ENCODE measurements around the gene CCL26.
"Not testable (repeated sequence)": the region's sequence is repeated elsewhere in the genome, so short reads cannot be mapped to it uniquely, and the experiment has no call there.

Gene CCL26

GRCh38 chr7:75795831-75796285 lies 23.8 kb upstream of the CCL26 start:
- H3K4me1 ChIP-seq (ENCODE audit: control insufficient read depth, low read length) = no peaks in the 10 kb centered on the region
- no peak overlapping the region for H3K27ac ChIP-seq (ENCODE audit: low read depth, low read length)
- H3K36me3 ChIP-seq (ENCODE audit: control insufficient read depth, low read length) = no peaks in the 10 kb centered on the region
- H3K4me3 ChIP-seq (ENCODE audit: low read length) = no peak overlapping the region
- peaks cover 15% of the 10 kb centered on the region; the same call in 1 of the 2 replicates for H3K27me3 ChIP-seq (ENCODE audit: control insufficient read depth, low read length)
- H3F3A ChIP-seq (ENCODE audit: control insufficient read depth, insufficient read depth) = no peaks in the 10 kb centered on the region
- TF ChIP-seq EZH2phosphoT487 (IDR thresholded peaks at IDR 0.05; ENCODE audit: borderline replicate concordance, low read length) = no peak
- TF ChIP-seq, protein P1, sequence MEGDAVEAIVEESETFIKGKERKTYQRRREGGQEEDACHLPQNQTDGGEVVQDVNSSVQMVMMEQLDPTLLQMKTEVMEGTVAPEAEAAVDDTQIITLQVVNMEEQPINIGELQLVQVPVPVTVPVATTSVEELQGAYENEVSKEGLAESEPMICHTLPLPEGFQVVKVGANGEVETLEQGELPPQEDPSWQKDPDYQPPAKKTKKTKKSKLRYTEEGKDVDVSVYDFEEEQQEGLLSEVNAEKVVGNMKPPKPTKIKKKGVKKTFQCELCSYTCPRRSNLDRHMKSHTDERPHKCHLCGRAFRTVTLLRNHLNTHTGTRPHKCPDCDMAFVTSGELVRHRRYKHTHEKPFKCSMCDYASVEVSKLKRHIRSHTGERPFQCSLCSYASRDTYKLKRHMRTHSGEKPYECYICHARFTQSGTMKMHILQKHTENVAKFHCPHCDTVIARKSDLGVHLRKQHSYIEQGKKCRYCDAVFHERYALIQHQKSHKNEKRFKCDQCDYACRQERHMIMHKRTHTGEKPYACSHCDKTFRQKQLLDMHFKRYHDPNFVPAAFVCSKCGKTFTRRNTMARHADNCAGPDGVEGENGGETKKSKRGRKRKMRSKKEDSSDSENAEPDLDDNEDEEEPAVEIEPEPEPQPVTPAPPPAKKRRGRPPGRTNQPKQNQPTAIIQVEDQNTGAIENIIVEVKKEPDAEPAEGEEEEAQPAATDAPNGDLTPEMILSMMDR (IDR thresholded peaks at IDR 0.05; ENCODE audit: low read depth, low read length, poor library complexity, severe bottlenecking) = no peak
- H3K79me2 ChIP-seq (ENCODE audit: control insufficient read depth, low read length) = no peaks in the 10 kb centered on the region
- H4K20me1 ChIP-seq (ENCODE audit: control insufficient read depth, insufficient read depth, low read depth, low read length) = no peaks in the 10 kb centered on the region
- no peaks in the 10 kb centered on the region for H3K9me3 ChIP-seq (ENCODE audit: control insufficient read depth, insufficient read depth, low read length)
- no peak overlapping the region for H3K4me2 ChIP-seq (ENCODE audit: low read length)
- no peaks in the 10 kb centered on the region for H3K9me2 ChIP-seq (replicated peaks; ENCODE audit: control insufficient read depth, low read length)

- no peaks in the 10 kb centered on the region for H4K20me1 ChIP-seq (ENCODE audit: control insufficient read depth, insufficient read depth, low read depth, low read length)
- TF ChIP-seq EZH2phosphoT487 (IDR thresholded peaks at IDR 0.05; ENCODE audit: borderline replicate concordance, low read length) = no peak
- TF ChIP-seq, protein P1 (IDR thresholded peaks at IDR 0.05; ENCODE audit: low read depth, low read length, poor library complexity, severe bottlenecking) = no peak
- no peaks in the 10 kb centered on the region for H3K9me3 ChIP-seq (ENCODE audit: control insufficient read depth, insufficient read depth, low read length)
- H3K4me2 ChIP-seq (ENCODE audit: low read length) = no peak overlapping the region
- no peaks in the 10 kb centered on the region for H3K4me1 ChIP-seq (ENCODE audit: control insufficient read depth, low read length)
- H3K4me3 ChIP-seq (ENCODE audit: low read length) = no peak overlapping the region
- peaks cover 17% of the 10 kb centered on the region; the same call in 1 of the 2 replicates for H3K27me3 ChIP-seq (ENCODE audit: control insufficient read depth, low read length)
- H3K27ac ChIP-seq (ENCODE audit: low read depth, low read length) = no peak overlapping the region
- H3F3A ChIP-seq (ENCODE audit: control insufficient read depth, insufficient read depth) = no peaks in the 10 kb centered on the region
- H3K9me2 ChIP-seq (replicated peaks; ENCODE audit: control insufficient read depth, low read length) = no peaks in the 10 kb centered on the region
- H3K79me2 ChIP-seq (ENCODE audit: control insufficient read depth, low read length) = no peaks in the 10 kb centered on the region
- no peaks in the 10 kb centered on the region for H3K36me3 ChIP-seq (ENCODE audit: control insufficient read depth, low read length)
Observed at GRCh38 chr7:75793676-75794075, 21.7 kb upstream of the CCL26 start.

DNA sequence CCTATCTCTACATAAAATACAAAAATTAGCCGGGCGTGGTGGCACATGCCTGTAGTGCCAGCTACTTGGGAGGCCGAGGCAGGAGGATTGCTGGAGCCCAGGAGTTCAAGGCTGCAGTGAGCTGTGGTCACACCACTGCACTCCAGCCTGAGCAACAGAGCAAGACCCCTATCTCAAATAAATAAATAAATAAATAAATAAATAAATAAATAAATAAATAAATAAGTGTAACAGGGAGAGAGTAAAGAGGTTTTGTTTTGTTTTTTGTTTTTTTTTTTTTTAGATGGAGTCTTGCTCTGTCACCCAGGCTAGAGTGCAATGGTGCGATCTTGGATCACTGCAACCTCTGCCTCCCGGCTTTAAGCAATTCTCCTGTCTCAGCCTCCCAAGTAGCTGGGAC lies 20.6 kb upstream of the CCL26 start:
- not testable (repeated sequence) for H3K4me1 ChIP-seq (ENCODE audit: control insufficient read depth, low read length); H3K27ac ChIP-seq (ENCODE audit: low read depth, low read length)

DNA sequence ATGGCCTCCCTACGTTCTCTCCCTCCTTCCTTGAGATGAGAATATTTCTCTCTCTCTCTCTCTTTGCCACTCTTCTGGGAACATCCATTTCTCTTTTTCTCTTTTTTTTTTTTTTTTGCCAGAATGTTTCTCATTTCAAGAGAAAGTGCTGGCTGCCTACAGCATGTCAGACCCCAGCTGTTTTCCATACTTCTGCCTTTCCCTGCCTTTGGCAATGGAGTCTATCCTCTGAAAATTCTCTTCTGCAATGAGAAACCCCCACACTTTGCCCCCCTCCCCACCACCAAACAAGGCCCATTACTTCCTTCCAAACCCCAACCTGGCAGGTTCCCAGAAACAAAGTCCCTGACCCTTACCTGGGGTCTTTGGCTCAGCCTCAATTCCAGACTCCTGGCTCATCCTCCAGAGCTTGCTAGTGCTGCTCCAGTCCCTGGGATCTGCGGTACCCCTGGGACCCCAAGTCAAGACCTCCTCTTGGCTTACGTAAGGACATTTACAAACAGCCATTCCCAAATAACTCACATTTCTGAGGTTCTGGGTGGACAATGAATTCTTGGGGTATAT lies 17.4 kb upstream of the CCL26 start:
- H3K27me3 ChIP-seq (ENCODE audit: control insufficient read depth, low read length) = peaks cover 6% of the 10 kb centered on the region; the same call in 1 of the 2 replicates
- no peaks in the 10 kb centered on the region for H3K9me2 ChIP-seq (replicated peaks; ENCODE audit: control insufficient read depth, low read length)
- no peak overlapping the region for H3K4me3 ChIP-seq (ENCODE audit: low read length)
- H3K27ac ChIP-seq (ENCODE audit: low read depth, low read length) = no peak overlapping the region
- H4K20me1 ChIP-seq (ENCODE audit: control insufficient read depth, insufficient read depth, low read depth, low read length) = no peaks in the 10 kb centered on the region
- no peaks in the 10 kb centered on the region for H3K9me3 ChIP-seq (ENCODE audit: control insufficient read depth, insufficient read depth, low read length)
- H3K4me2 ChIP-seq (ENCODE audit: low read length) = no peak overlapping the region
- no peaks in the 10 kb centered on the region for H3F3A ChIP-seq (ENCODE audit: control insufficient read depth, insufficient read depth)
- H3K36me3 ChIP-seq (ENCODE audit: control insufficient read depth, low read length) = no peaks in the 10 kb centered on the region
- no peak for TF ChIP-seq EZH2phosphoT487 (IDR thresholded peaks at IDR 0.05; ENCODE audit: borderline replicate concordance, low read length)
- TF ChIP-seq, protein P1 (IDR thresholded peaks at IDR 0.05; ENCODE audit: low read depth, low read length, poor library complexity, severe bottlenecking) = no peak
- H3K4me1 ChIP-seq (ENCODE audit: control insufficient read depth, low read length) = no peaks in the 10 kb centered on the region
- no peaks in the 10 kb centered on the region for H3K79me2 ChIP-seq (ENCODE audit: control insufficient read depth, low read length)

More for the DNA sequence above, 20.6 kb upstream of the CCL26 start:
- H3K9me3 ChIP-seq (ENCODE audit: control insufficient read depth, insufficient read depth, low read length); H4K20me1 ChIP-seq (ENCODE audit: control insufficient read depth, insufficient read depth, low read depth, low read length); H3K9me2 ChIP-seq (replicated peaks; ENCODE audit: control insufficient read depth, low read length); H3F3A ChIP-seq (ENCODE audit: control insufficient read depth, insufficient read depth); H3K4me2 ChIP-seq (ENCODE audit: low read length); H3K36me3 ChIP-seq (ENCODE audit: control insufficient read depth, low read length); H3K4me3 ChIP-seq (ENCODE audit: low read length); H3K79me2 ChIP-seq (ENCODE audit: control insufficient read depth, low read length): not testable (repeated sequence)
- H3K27me3 ChIP-seq (ENCODE audit: control insufficient read depth, low read length) = peaks cover 17% of the 10 kb centered on the region; the same call in 1 of the 2 replicates

GRCh38 chr7:75788154-75788847 lies 16.3 kb upstream of the CCL26 start:
- not testable (repeated sequence) for H3K79me2 ChIP-seq (ENCODE audit: control insufficient read depth, low read length); H3K9me3 ChIP-seq (ENCODE audit: control insufficient read depth, insufficient read depth, low read length); H3K27ac ChIP-seq (ENCODE audit: low read depth, low read length); H3F3A ChIP-seq (ENCODE audit: control insufficient read depth, insufficient read depth); H3K4me2 ChIP-seq (ENCODE audit: low read length); H3K27me3 ChIP-seq (ENCODE audit: control insufficient read depth, low read length); H3K36me3 ChIP-seq (ENCODE audit: control insufficient read depth, low read length); H3K4me1 ChIP-seq (ENCODE audit: control insufficient read depth, low read length); H3K9me2 ChIP-seq (replicated peaks; ENCODE audit: control insufficient read depth, low read length); H3K4me3 ChIP-seq (ENCODE audit: low read length); H4K20me1 ChIP-seq (ENCODE audit: control insufficient read depth, insufficient read depth, low read depth, low read length)
